HFF-Myc (cell line): ENCODE measurements around the gene NRDC.

Experiments
- DNase-seq: peaks from one replicate; pipeline ENCODE4 v3.0.0-alpha.2; 2011; ENCODE audit warnings: low read depth; ENCODE audit errors: extremely low read depth
- H3K4me3 ChIP-seq: replicated peaks from 2 replicates; pipeline ENCODE4 v1.5.1; 2011; ENCODE audit warnings: low read depth, mild to moderate bottlenecking, control low read depth, low read length
- CTCF ChIP-seq: IDR thresholded peaks from 2 replicates; pipeline ENCODE4 v1.5.1; 2012; ENCODE audit warnings: mild to moderate bottlenecking, low read depth, low read length, control low read depth; ENCODE audit errors: missing control alignments

Gene NRDC

GRCh38 chr1:51756290-51756689, 122.2 kb downstream of the NRDC start:
- DNase-seq: no peak
- TF ChIP-seq CTCF: no peak
- no peak overlapping the region for H3K4me3 ChIP-seq

- no peak for DNase-seq
- no peak for TF ChIP-seq CTCF
- no peak overlapping the region for H3K4me3 ChIP-seq
These were observed 123.1 kb downstream of the NRDC start for GRCh38 chr1:51755437-51755836.

- TF ChIP-seq CTCF: no peak
- H3K4me3 ChIP-seq: no peak overlapping the region
- no peak for DNase-seq
These were observed 123.9 kb downstream of the NRDC start for GRCh38 chr1:51754666-51755065.

GRCh38 chr1:51753969-51754368, 124.6 kb downstream of the NRDC start:
- no peak for TF ChIP-seq CTCF
- no peak overlapping the region for H3K4me3 ChIP-seq
- DNase-seq: no peak

GRCh38 chr1:51752073-51752948, 126.2 kb downstream of the NRDC start:
- H3K4me3 ChIP-seq: no peak overlapping the region
- TF ChIP-seq CTCF: no peak
- no peak for DNase-seq

- no peak for DNase-seq
- no peak overlapping the region for H3K4me3 ChIP-seq
- TF ChIP-seq CTCF: no peak
These were observed 127.8 kb downstream of the NRDC start for GRCh38 chr1:51750729-51751128.
